B cell (primary cell): ENCODE measurements around the gene MT1M. TPM values are rescaled to one million over a fixed set of nuclear protein-coding genes. Genes with fewer than 3 reads are reported as not detected.
"Not testable (repeated sequence)": the region's sequence is repeated elsewhere in the genome, so short reads cannot be mapped to it uniquely, and the experiment has no call there.

Experiments
- ATAC-seq: fragments of 200-7000 bp; cut with Tn5 transposase; one replicate; pipeline ENCODE4 v1.10.0; 2021; ENCODE audit warnings: low read depth, mild to moderate bottlenecking, moderate number of reproducible peaks, moderate library complexity
- CTCF ChIA-PET: fragments of 350-600 bp; sonication (Branson Sonifier 250); formaldehyde crosslinking; loops from one replicate; lab custom pipeline; 2021; ENCODE audit warnings: antibody characterized with exemption, inconsistent platforms; lab: Charles Lee
- POLR2A ChIA-PET: fragments of 350-600 bp; sonication (Branson Sonifier 250); formaldehyde crosslinking; loops from one replicate; lab custom pipeline; 2021; ENCODE audit warnings: antibody characterized with exemption; lab: Charles Lee
- DNase-seq: peaks from one replicate; pipeline ENCODE4 v3.0.0; 2013
- H2AFZ ChIP-seq: 2 replicates; pipeline ENCODE4 v1.6.1; 2012; ENCODE audit warnings: mild to moderate bottlenecking, low read depth, low read length; ENCODE audit not compliant: insufficient read depth, poor library complexity, severe bottlenecking
- H3K27ac ChIP-seq, 2 donors: 1 replicate in 1 of 2; 2 replicates in 1 of 2; pipeline ENCODE4 v1.5.1; 2012 to 2013; ENCODE audit warnings: low read length in 2 of 2, mild to moderate bottlenecking in 2 of 2, moderate library complexity in 1 of 2
- H3K27me3 ChIP-seq, 4 experiments: fragments of 200-600 bp in 1 of 4; sonication (generic) in 1 of 4; replicated peaks in 1 of 4; 1 replicate in 2 of 4; 2 replicates in 2 of 4; pipeline versions ENCODE4 v1.6.1 to v1.7.0; 2013 to 2016; ENCODE audit warnings: low read length in 3 of 4, mild to moderate bottlenecking in 2 of 4, mixed read lengths in 1 of 4, moderate library complexity in 1 of 4; ENCODE audit not compliant: insufficient read depth in 4 of 4, control insufficient read depth in 3 of 4; ENCODE audit errors: control extremely low read depth in 1 of 4
- H3K36me3 ChIP-seq, 2 experiments: replicated peaks in 1 of 2; 1 replicate in 1 of 2; 2 replicates in 1 of 2; pipeline versions ENCODE4 v1.6.1 to v1.7.1; 2013; ENCODE audit warnings: low read length in 1 of 2; ENCODE audit not compliant: insufficient read depth in 2 of 2, control insufficient read depth in 1 of 2; ENCODE audit errors: control extremely low read depth in 1 of 2, extremely low read depth in 1 of 2
- H3K4me1 ChIP-seq, 2 donors: fragments of 200-600 bp in 1 of 2; sonication (generic) in 1 of 2; 1 replicate in 1 of 2; 2 replicates in 1 of 2; pipeline versions ENCODE4 v1.5.1 to v1.6.1; 2013 to 2017; ENCODE audit warnings: low read length in 2 of 2; ENCODE audit not compliant: control insufficient read depth in 2 of 2, insufficient read depth in 2 of 2
- H3K4me2 ChIP-seq: replicated peaks from 2 replicates; pipeline ENCODE3; 2012; ENCODE audit warnings: mild to moderate bottlenecking, low read depth, low read length; ENCODE audit not compliant: poor library complexity, severe bottlenecking
- H3K4me3 ChIP-seq, 5 experiments: fragments of 200-600 bp in 1 of 5; sonication (generic) in 1 of 5; 1 replicate in 3 of 5; 2 replicates in 2 of 5; pipeline versions ENCODE4 v1.5.1 to v1.7.0; 2011 to 2016; ENCODE audit warnings: low read length in 4 of 5, mild to moderate bottlenecking in 4 of 5, low read depth in 2 of 5, control low read depth in 1 of 5, moderate library complexity in 1 of 5; ENCODE audit not compliant: insufficient read depth in 1 of 5; ENCODE audit errors: control extremely low read depth in 1 of 5, extremely low read depth in 1 of 5
- H3K79me2 ChIP-seq: fragments of 200-600 bp; sonication (generic); one replicate; pipeline ENCODE4 v1.6.0; 2016; ENCODE audit warnings: low read length; ENCODE audit not compliant: control insufficient read depth, insufficient read depth
- H3K9ac ChIP-seq: fragments of 200-600 bp; sonication (generic); 2 replicates; pipeline ENCODE4 v1.6.1; 2017; ENCODE audit warnings: mild to moderate bottlenecking, low read length, moderate library complexity
- H3K9me3 ChIP-seq, 3 donors: one replicate each; pipeline versions ENCODE4 v1.6.1 to v1.7.1; 2013; ENCODE audit warnings: low read length in 2 of 3; ENCODE audit not compliant: control insufficient read depth in 2 of 3, insufficient read depth in 1 of 3; ENCODE audit errors: control extremely low read depth in 1 of 3
- H4K20me1 ChIP-seq: 2 replicates; pipeline ENCODE4 v1.6.0; 2012; ENCODE audit warnings: mild to moderate bottlenecking, low read length; ENCODE audit not compliant: insufficient read depth, control insufficient read depth, poor library complexity, severe bottlenecking
- H3K27ac Mint-ChIP-seq: one replicate; pipeline ENCODE4 v1.8.0; 2021; ENCODE audit warnings: mixed read lengths
- H3K27me3 Mint-ChIP-seq: one replicate; pipeline ENCODE4 v1.8.0; 2021; ENCODE audit warnings: mixed read lengths
- H3K4me1 Mint-ChIP-seq: one replicate; pipeline ENCODE4 v1.8.0; 2021; ENCODE audit warnings: mixed read lengths
- H3K4me3 Mint-ChIP-seq: one replicate; pipeline ENCODE4 v1.8.0; 2021; ENCODE audit warnings: mixed read lengths
- H3K9me3 Mint-ChIP-seq: one replicate; pipeline ENCODE4 v1.8.0; 2022; ENCODE audit warnings: mixed read lengths; ENCODE audit not compliant: insufficient read depth
- CTCF ChIP-seq: fragments of 200-600 bp; IDR thresholded peaks from one replicate; pipeline ENCODE4 v1.8.0; 2022; ENCODE audit warnings: antibody characterized with exemption, mild to moderate bottlenecking
- EZH2 ChIP-seq: IDR thresholded peaks from 2 replicates; pipeline ENCODE4 v1.6.1; 2012; ENCODE audit warnings: borderline replicate concordance, low read depth, mild to moderate bottlenecking, moderate library complexity, low read length; ENCODE audit not compliant: insufficient read depth, poor library complexity, severe bottlenecking
- WGBS: methylation state at CpG from one replicate; pipeline ENCODE4 v1.1.5; 2013; ENCODE audit warnings: missing lambda C conversion rate; ENCODE audit not compliant: insufficient coverage; 5-methylcytosine and 5-hydroxymethylcytosine counted together
- intact Hi-C: fragments of 100-400 bp; cut with micrococcal nuclease; formaldehyde crosslinking; loops from one replicate; pipeline ENCODE4 v1.10.0; 2022
- polyA plus RNA-seq: library from polyadenylated mRNA; depleted of rRNA; stranded (reverse); fragments of >200 nt; gene quantifications from 2 replicates; pipeline ENCODE4 v1.2.3, GENCODE V29; 2012
- total RNA-seq, 2 donors: library from RNA; stranded (reverse); fragments of 120-200 nt in 1 of 2; gene quantifications; 1 replicate in 1 of 2; 2 replicates in 1 of 2; pipeline versions ENCODE4 v1.2.3 to v1.2.4, GENCODE V29; 2013 to 2022

Gene MT1M
- total and polyA plus RNA-seq, 2 donors (not counting 1 experiment from before 2014, with no cell fraction given) = not detected

- 71% methylated on average over 1 of the region's 6 CpGs for WGBS
- H3K27ac Mint-ChIP-seq, H2AFZ ChIP-seq, H3K79me2 ChIP-seq, H3K4me3 Mint-ChIP-seq, CTCF ChIA-PET, H4K20me1 ChIP-seq, ATAC-seq, H3K4me2 ChIP-seq, H3K36me3 ChIP-seq, H3K9me3 Mint-ChIP-seq, H3K27ac ChIP-seq, DNase-seq, H3K9ac ChIP-seq, H3K9me3 ChIP-seq, H3K4me3 ChIP-seq, POLR2A ChIA-PET: not testable (repeated sequence)
- intact Hi-C loops = loop anchor here (1.0 kb wide), 1 partner anchor 28 kb away; no protein-coding TSS in a partner anchor
- Mint-ChIP-seq H3K27me3 (peaks cover 63% of the 10 kb centered on the region), H3K4me1 (peaks cover 10% of the 10 kb centered on the region)
- H3K27me3 ChIP-seq = peaks cover 0 to 51% (median 23%) of the 10 kb centered on the region in 4 experiments
- H3K4me1 ChIP-seq = peaks cover 14 to 15% of the 10 kb centered on the region in 2 donors
Measured at GRCh38 chr16:56674570-56674969, 42.1 kb downstream of the MT1M start.

GRCh38 chr16:56675685-56676210, 43.3 kb downstream of the MT1M start:
- H4K20me1 ChIP-seq = no peaks in the 10 kb centered on the region
- Mint-ChIP-seq H3K27me3 (peaks cover 55% of the 10 kb centered on the region), H3K4me3 (peak overlapping the region; percentile 30), H3K9me3 (no peaks in the 10 kb centered on the region), H3K27ac (no peak overlapping the region), H3K4me1 (peaks cover 7% of the 10 kb centered on the region)
- no peak overlapping the region for H3K9ac ChIP-seq
- H3K4me3 ChIP-seq = peak overlapping the region in 2 of 5 experiments; percentile 5 to 8
- intact Hi-C loops = no loop called here
- H3K4me1 ChIP-seq = peaks cover 10% of the 10 kb centered on the region in 2 donors
- no peaks in the 10 kb centered on the region for H3K79me2 ChIP-seq
- DNase-seq = no peak
- peaks cover 0 to 39% (median 18%) of the 10 kb centered on the region in 4 experiments for H3K27me3 ChIP-seq
- no peaks in the 10 kb centered on the region for H3K36me3 ChIP-seq
- peak overlapping the region; percentile 42 for H2AFZ ChIP-seq
- H3K9me3 ChIP-seq = no peaks in the 10 kb centered on the region
- peak overlapping the region; percentile 49 for H3K4me2 ChIP-seq
- TF ChIP-seq EZH2 (no peak), CTCF (no peak)
- POLR2A ChIA-PET = no interaction called here
- no peak for ATAC-seq
- CTCF ChIA-PET = interaction anchor here (1.0 to 1.8 kb wide), 4 partner anchors 25 to 163 kb away, joined by 3 to 14 read pairs (median 3); no protein-coding TSS in a partner anchor
- 6% methylated on average over 23 of the region's 32 CpGs for WGBS
- H3K27ac ChIP-seq = no peak overlapping the region
